Renal cortex interstitium (tissue), 11 donors: ENCODE results near the gene PLXNB2. TPM values are rescaled to one million over a fixed set of nuclear protein-coding genes. Genes with fewer than 3 reads are reported as not detected.
"Not testable (repeated sequence)": the region's sequence is repeated elsewhere in the genome, so short reads cannot be mapped to it uniquely, and the experiment has no call there.

ENCODE experiments used
- DNase-seq, 11 donors: peaks; one replicate each; pipeline ENCODE4 v3.0.0-alpha.2; 2013; ENCODE audit warnings: low read depth in 9 of 11, low spot score in 4 of 11; ENCODE audit errors: extremely low read depth in 1 of 11
- polyA plus RNA-seq, 3 donors: library from polyadenylated mRNA; unstranded; fragments of 120-200 nt; gene quantifications; one replicate each; pipeline ENCODE4 v1.2.1, GENCODE V29; 2013; ENCODE audit not compliant: insufficient read length in 3 of 3

The PLXNB2 gene
- polyA plus RNA-seq, 3 donors, result 187 to 248 (median 239) TPM

GRCh38 chr22:50338042-50338573 is 30.7 kb upstream of the PLXNB2 start:
- DNase-seq, result no peak

- DNase-seq, result no peak
Measured at GRCh38 chr22:50337262-50338041, 30.0 kb upstream of the PLXNB2 start.

GRCh38 chr22:50334433-50334832 is 27.0 kb upstream of the PLXNB2 start:
- not testable (repeated sequence) for DNase-seq

GRCh38 chr22:50329236-50329635 is 21.8 kb upstream of the PLXNB2 start:
- DNase-seq, result no peak

- no peak for DNase-seq
Measured at GRCh38 chr22:50327711-50328019, 20.2 kb upstream of the PLXNB2 start.

GRCh38 chr22:50326956-50327710 is 19.7 kb upstream of the PLXNB2 start, which contains the start of gene DENND6B:
TSS of gene DENND6B (minus strand) at chr22:50327012. CDS start at chr22:50326988, 24 bp downstream.
- peak in 6 of 11 donors; percentile 75 to 86 (median 83) for DNase-seq

GRCh38 chr22:50326225-50326955 is 18.9 kb upstream of the PLXNB2 start:
- no peak for DNase-seq

GRCh38 chr22:50325444-50326224 is 18.2 kb upstream of the PLXNB2 start:
- no peak for DNase-seq

GRCh38 chr22:50323900-50324299 is 16.5 kb upstream of the PLXNB2 start:
- no peak for DNase-seq

- not testable (repeated sequence) for DNase-seq
Measured at GRCh38 chr22:50322382-50323104, 15.1 kb upstream of the PLXNB2 start.

- DNase-seq, result no peak
Measured at GRCh38 chr22:50320671-50321325, 13.4 kb upstream of the PLXNB2 start.

- DNase-seq, result no peak
Measured at GRCh38 chr22:50320116-50320515, 12.7 kb upstream of the PLXNB2 start.

- no peak for DNase-seq
Measured at GRCh38 chr22:50319503-50319951, 12.1 kb upstream of the PLXNB2 start.

GRCh38 chr22:50318698-50319411 is 11.4 kb upstream of the PLXNB2 start:
- no peak for DNase-seq

- DNase-seq, result no peak
Measured at GRCh38 chr22:50318356-50318697, 10.9 kb upstream of the PLXNB2 start.

GRCh38 chr22:50317674-50318073 is 10.2 kb upstream of the PLXNB2 start:
- no peak for DNase-seq

GRCh38 chr22:50317178-50317577 is 9.7 kb upstream of the PLXNB2 start:
- DNase-seq, result no peak
